GM12892 (cell line): Measurements from ENCODE around the gene MARK3.

Experiments
- DNase-seq: peaks from one replicate; pipeline ENCODE4 v3.0.0; 2011; ENCODE audit not compliant: insufficient read length
- FAIRE-seq: peaks from 2 replicates; lab custom pipeline; 2011; peaks lifted over from hg19 to GRCh38; lab: Jason Lieb, UNC
- POLR2A ChIP-seq: IDR thresholded peaks from 2 replicates; pipeline ENCODE4 v1.6.1; 2011; ENCODE audit warnings: low read depth, low read length, control low read depth
- POLR2AphosphoS5 ChIP-seq: IDR thresholded peaks from 2 replicates; pipeline ENCODE4 v1.6.1; 2011; ENCODE audit warnings: low read depth, low read length, control low read depth
- TAF1 ChIP-seq: IDR thresholded peaks from 2 replicates; pipeline ENCODE4 v1.6.1; 2011; ENCODE audit warnings: low read depth, mild to moderate bottlenecking, control low read depth, low read length, borderline replicate concordance

Gene MARK3

GRCh38 chr14:103404032-103404918, 19.1 kb downstream of the MARK3 start:
- DNase-seq (no peak), FAIRE-seq (no peak)
- TF ChIP-seq TAF1 (no peak), POLR2A (no peak), POLR2AphosphoS5 (no peak)

GRCh38 chr14:103404920-103405319, 19.7 kb downstream of the MARK3 start:
- DNase-seq (no peak), FAIRE-seq (no peak)
- TF ChIP-seq TAF1 = no peak
- TF ChIP-seq POLR2A = no peak
- TF ChIP-seq POLR2AphosphoS5 = no peak

- no peak for FAIRE-seq
- no peak for DNase-seq
- TF ChIP-seq POLR2A = no peak
- TF ChIP-seq POLR2AphosphoS5 = no peak
- TF ChIP-seq TAF1 = no peak
These were observed 23.4 kb downstream of the MARK3 start for GRCh38 chr14:103408491-103409155.

GRCh38 chr14:103416916-103417315, 31.7 kb downstream of the MARK3 start:
- DNase-seq = no peak
- no peak for FAIRE-seq
- TF ChIP-seq TAF1 (no peak), POLR2A (no peak), POLR2AphosphoS5 (no peak)

GRCh38 chr14:103418481-103418818, 33.2 kb downstream of the MARK3 start:
- TF ChIP-seq TAF1 (no peak), POLR2A (no peak), POLR2AphosphoS5 (no peak)
- DNase-seq (no peak), FAIRE-seq (no peak)

GRCh38 chr14:103421556-103421955, 36.3 kb downstream of the MARK3 start:
- TF ChIP-seq POLR2A = no peak
- no peak for TF ChIP-seq TAF1
- DNase-seq = no peak
- no peak for FAIRE-seq

GRCh38 chr14:103423050-103423461, 37.8 kb downstream of the MARK3 start:
- no peak for TF ChIP-seq TAF1
- no peak for TF ChIP-seq POLR2A

GRCh38 chr14:103427485-103428443, 42.5 kb downstream of the MARK3 start:
- DNase-seq (no peak), FAIRE-seq (no peak)
- TF ChIP-seq POLR2AphosphoS5 (no peak), TAF1 (no peak), POLR2A (no peak)

More at GRCh38 chr14:103423050-103423461, 37.8 kb downstream of the MARK3 start:
- no peak for FAIRE-seq
- DNase-seq = no peak

- DNase-seq (no peak), FAIRE-seq (peak; percentile 46)
- TF ChIP-seq TAF1 = no peak
- no peak for TF ChIP-seq POLR2A
- no peak for TF ChIP-seq POLR2AphosphoS5
These were observed 43.7 kb downstream of the MARK3 start for GRCh38 chr14:103428723-103429556.

GRCh38 chr14:103430358-103430757, 45.1 kb downstream of the MARK3 start:
- no peak for FAIRE-seq
- DNase-seq = no peak
- no peak for TF ChIP-seq POLR2A
- no peak for TF ChIP-seq TAF1
- TF ChIP-seq POLR2AphosphoS5 = no peak
